ENCODE results near the gene CFI.

Gene CFI

GRCh38 chr4:109728385-109728784 is 73.4 kb downstream of the CFI start:
- H3K4me3 ChIP-seq (ENCODE audit: low read length), result peak overlapping the region; percentile 83
- DNase-seq (ENCODE audit: low read depth), result no peak
- TF ChIP-seq CTCF (conservative IDR thresholded peaks at IDR 0.05; ENCODE audit: low read depth, low read length), result no peak

GRCh38 chr4:109723110-109723509 is 78.7 kb downstream of the CFI start:
- no peak for DNase-seq (ENCODE audit: low read depth)
- no peak for TF ChIP-seq CTCF (conservative IDR thresholded peaks at IDR 0.05; ENCODE audit: low read depth, low read length)
- H3K4me3 ChIP-seq (ENCODE audit: low read length), result no peak overlapping the region

- no peak for DNase-seq (ENCODE audit: low read depth)
- TF ChIP-seq CTCF (conservative IDR thresholded peaks at IDR 0.05; ENCODE audit: low read depth, low read length), result no peak
- no peak overlapping the region for H3K4me3 ChIP-seq (ENCODE audit: low read length)
Observed at GRCh38 chr4:109722357-109722756, 79.4 kb downstream of the CFI start.

GRCh38 chr4:109721033-109721432 is 80.8 kb downstream of the CFI start:
- no peak overlapping the region for H3K4me3 ChIP-seq (ENCODE audit: low read length)
- TF ChIP-seq CTCF (conservative IDR thresholded peaks at IDR 0.05; ENCODE audit: low read depth, low read length), result no peak
- no peak for DNase-seq (ENCODE audit: low read depth)

- no peak for DNase-seq (ENCODE audit: low read depth)
- TF ChIP-seq CTCF (conservative IDR thresholded peaks at IDR 0.05; ENCODE audit: low read depth, low read length), result no peak
- H3K4me3 ChIP-seq (ENCODE audit: low read length), result no peak overlapping the region
Observed at GRCh38 chr4:109719604-109720003, 82.2 kb downstream of the CFI start.

GRCh38 chr4:109718759-109719158 is 83.0 kb downstream of the CFI start:
- DNase-seq (ENCODE audit: low read depth), result no peak
- no peak overlapping the region for H3K4me3 ChIP-seq (ENCODE audit: low read length)
- TF ChIP-seq CTCF (conservative IDR thresholded peaks at IDR 0.05; ENCODE audit: low read depth, low read length), result no peak

- H3K4me3 ChIP-seq (ENCODE audit: low read length), result no peak overlapping the region
- no peak for DNase-seq (ENCODE audit: low read depth)
- no peak for TF ChIP-seq CTCF (conservative IDR thresholded peaks at IDR 0.05; ENCODE audit: low read depth, low read length)
Observed at GRCh38 chr4:109713500-109713899, 88.3 kb downstream of the CFI start.

All from retinal pigment epithelial cell (primary cell).